AG10803 (cell line): ENCODE results near the gene POGLUT3.

Experiments used
- DNase-seq: peaks from one replicate; pipeline ENCODE4 v3.0.0; 2010; ENCODE audit warnings: low read depth
- H3K4me3 ChIP-seq: 2 replicates; pipeline ENCODE4 v1.5.1; 2011; ENCODE audit warnings: mild to moderate bottlenecking, low read length, control low read depth
- CTCF ChIP-seq: conservative IDR thresholded peaks from 2 replicates; pipeline ENCODE4 v1.5.1; 2011; ENCODE audit warnings: mild to moderate bottlenecking, low read length, control low read depth, inconsistent platforms

Gene POGLUT3

DNA sequence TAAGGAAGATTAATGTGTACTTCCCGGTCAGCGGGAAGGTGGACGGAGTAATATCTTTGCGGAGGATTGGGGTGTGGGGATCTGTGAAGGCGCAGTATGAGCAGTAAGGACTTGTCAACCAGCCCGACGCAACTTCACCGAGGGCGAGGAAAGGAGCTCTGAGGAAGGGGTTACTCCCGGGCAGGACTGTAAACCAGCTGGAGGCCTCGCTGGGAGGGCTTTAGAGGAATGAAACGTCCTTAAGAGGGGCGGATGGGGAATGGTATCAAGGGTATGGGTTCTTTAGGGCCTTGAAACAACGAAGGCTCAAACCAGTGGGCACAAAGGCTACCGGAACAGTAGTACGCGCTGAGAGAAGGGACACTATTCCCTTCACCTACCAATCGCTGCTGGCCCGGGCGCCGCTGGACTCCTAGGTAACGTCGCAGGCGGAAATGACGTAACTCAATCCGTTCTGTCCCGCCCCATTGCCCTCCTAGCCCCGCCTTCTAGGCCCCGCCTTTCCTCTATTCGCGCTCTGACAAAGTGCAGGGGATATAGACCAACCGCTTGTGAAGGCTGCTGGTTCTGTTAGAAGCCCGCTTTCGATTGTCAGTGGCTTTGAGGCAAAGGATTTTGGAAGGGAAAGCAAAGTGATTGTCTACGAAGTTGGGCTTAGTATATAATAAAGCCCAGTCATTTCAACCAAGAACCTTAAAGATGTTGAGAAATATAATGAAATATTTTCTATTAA is 30.9 kb downstream of the POGLUT3 start, which contains the start of gene C11orf65:
C11orf65 (minus strand) TSS at position 439 of the 733 bp plus-strand sequence. CDS start 5,970 bp downstream, outside the sequence.
- no peak for TF ChIP-seq CTCF
- DNase-seq, result peak; percentile 95

GRCh38 chr11:108466405-108466804 is 31.8 kb downstream of the POGLUT3 start:
- TF ChIP-seq CTCF, result no peak
- H3K4me3 ChIP-seq, result peak overlapping the region; percentile 91
- no peak for DNase-seq

More for the DNA sequence above, 30.9 kb downstream of the POGLUT3 start, which contains the start of gene C11orf65:
- peak within 1 kb of the TSS; percentile 91 for H3K4me3 ChIP-seq

GRCh38 chr11:108453207-108453835 is 44.9 kb downstream of the POGLUT3 start:
- H3K4me3 ChIP-seq, result no peak overlapping the region
- no peak for TF ChIP-seq CTCF
- no peak for DNase-seq
